ENCODE measurements around the gene PTGDR. TPM values are rescaled to one million over a fixed set of nuclear protein-coding genes. Genes with fewer than 3 reads are reported as not detected.

The PTGDR gene
- total RNA-seq, 1 experiment from 2014 or later: not detected

- Histone ChIP-seq H3K4me2 (ENCODE audit: low read length) (no peak overlapping the region), H3K9me2 (ENCODE audit: insufficient read depth) (no peaks in the 10 kb centered on the region), H3K79me2 (ENCODE audit: insufficient read depth, low read length) (no peaks in the 10 kb centered on the region), H3K4me3 (replicated peaks in 1 of 2; ENCODE audit: low read depth in 1 of 2, low read length in 2 of 2) (no peak overlapping the region), H3K27ac (ENCODE audit: low read depth, low read length) (no peak overlapping the region), H3K9ac (ENCODE audit: low read length) (no peak overlapping the region), H3K9me3 (ENCODE audit: control insufficient read depth in 1 of 2, insufficient read depth in 1 of 2, low read depth in 1 of 2, low read length in 2 of 2) (no peaks in the 10 kb centered on the region), H3K4me1 (ENCODE audit: control insufficient read depth in 1 of 2, insufficient read depth in 2 of 2, low read length in 2 of 2) (no peaks in the 10 kb centered on the region), H4K20me1 (ENCODE audit: insufficient read depth) (no peaks in the 10 kb centered on the region), H3K27me3 (ENCODE audit: insufficient read depth, low read length) (no peaks in the 10 kb centered on the region; the same call in 1 of the 2 replicates), H3K36me3 (ENCODE audit: control insufficient read depth in 1 of 2, insufficient read depth in 2 of 2, low read length in 2 of 2) (no peaks in the 10 kb centered on the region), H2AFZ (ENCODE audit: low read depth, low read length, poor library complexity, severe bottlenecking) (no peak overlapping the region)
- TF ChIP-seq EZH2phosphoT487 (IDR thresholded peaks at IDR 0.05; ENCODE audit: borderline replicate concordance) (no peak), FOSL1 (IDR thresholded peaks at IDR 0.05; ENCODE audit: low read depth) (no peak), JUND (IDR thresholded peaks at IDR 0.05) (no peak), POLR2AphosphoS5 (IDR thresholded peaks at IDR 0.05; ENCODE audit: low read depth, low read length) (no peak), YY1 (IDR thresholded peaks at IDR 0.05; ENCODE audit: extremely low read depth, insufficient replicate concordance, low read depth, low read length) (no peak)
- RAD21 ChIA-PET (ENCODE audit: low non-redundant PET in 1 of 2, low total read pairs in 2 of 2, uncharacterized antibody in 2 of 2, unreplicated experiment in 2 of 2): no interaction called here
- CTCF ChIA-PET: no interaction called here
- BruUV-seq (replicated peaks): no TSS peak
- DNase-seq (ENCODE audit: low read depth, low spot score) (no peak), ATAC-seq (no peak)
- intact Hi-C loops (cut with micrococcal nuclease): no loop called here
- POLR2A ChIA-PET: no interaction called here
These were observed 26.3 kb upstream of the PTGDR start for GRCh38 chr14:52241087-52241793.

DNA sequence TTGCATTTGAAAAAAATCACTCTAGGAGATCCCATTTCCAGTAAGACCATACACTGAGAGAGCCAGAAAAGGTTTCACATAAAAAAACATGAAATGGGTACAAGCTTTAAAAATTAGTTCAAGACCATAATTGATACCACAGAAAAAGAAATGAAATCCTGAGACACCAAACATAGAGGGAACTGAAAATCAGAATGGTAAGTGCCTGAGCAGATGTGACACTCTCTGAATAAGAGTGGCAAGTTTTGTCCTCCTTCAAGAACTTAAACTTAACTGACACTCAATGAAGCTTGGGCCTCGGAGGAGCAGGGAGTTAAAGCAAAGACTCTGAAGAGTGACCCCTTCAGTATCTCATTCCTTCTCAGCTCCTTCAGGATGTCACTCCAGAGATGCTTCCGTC lies 23.2 kb upstream of the PTGDR start:
- intact Hi-C loops (cut with micrococcal nuclease): no loop called here
- DNase-seq (ENCODE audit: low read depth, low spot score) (no peak), ATAC-seq (no peak)
- no peaks in the 10 kb centered on the region for H3K36me3 ChIP-seq (ENCODE audit: control insufficient read depth in 1 of 2, insufficient read depth in 2 of 2, low read length in 2 of 2)
- H2AFZ ChIP-seq (ENCODE audit: low read depth, low read length, poor library complexity, severe bottlenecking): no peak overlapping the region
- no peak overlapping the region for H3K4me3 ChIP-seq (replicated peaks in 1 of 2; ENCODE audit: low read depth in 1 of 2, low read length in 2 of 2)
- no peak overlapping the region for H3K4me2 ChIP-seq (ENCODE audit: low read length)
- ChIA-PET CTCF (no interaction called here), RAD21 (ENCODE audit: low non-redundant PET in 1 of 2, low total read pairs in 2 of 2, uncharacterized antibody in 2 of 2, unreplicated experiment in 2 of 2) (no interaction called here), POLR2A (no interaction called here)
- no peaks in the 10 kb centered on the region for H3K4me1 ChIP-seq (ENCODE audit: control insufficient read depth in 1 of 2, insufficient read depth in 2 of 2, low read length in 2 of 2)
- H3K9me2 ChIP-seq (ENCODE audit: insufficient read depth): no peaks in the 10 kb centered on the region
- no peaks in the 10 kb centered on the region for H4K20me1 ChIP-seq (ENCODE audit: insufficient read depth)
- no peaks in the 10 kb centered on the region for H3K79me2 ChIP-seq (ENCODE audit: insufficient read depth, low read length)
- BruUV-seq (replicated peaks): no TSS peak
- H3K27me3 ChIP-seq (ENCODE audit: insufficient read depth, low read length): no peaks in the 10 kb centered on the region; the same call in 1 of the 2 replicates
- no peaks in the 10 kb centered on the region for H3K9me3 ChIP-seq (ENCODE audit: control insufficient read depth in 1 of 2, insufficient read depth in 1 of 2, low read depth in 1 of 2, low read length in 2 of 2)
- no peak overlapping the region for H3K9ac ChIP-seq (ENCODE audit: low read length)
- no peak overlapping the region for H3K27ac ChIP-seq (ENCODE audit: low read depth, low read length)
- TF ChIP-seq, protein P1, sequence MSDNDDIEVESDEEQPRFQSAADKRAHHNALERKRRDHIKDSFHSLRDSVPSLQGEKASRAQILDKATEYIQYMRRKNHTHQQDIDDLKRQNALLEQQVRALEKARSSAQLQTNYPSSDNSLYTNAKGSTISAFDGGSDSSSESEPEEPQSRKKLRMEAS (IDR thresholded peaks at IDR 0.05): no peak
- no peak for TF ChIP-seq JUND (IDR thresholded peaks at IDR 0.05)
- no peak for TF ChIP-seq YY1 (IDR thresholded peaks at IDR 0.05; ENCODE audit: extremely low read depth, insufficient replicate concordance, low read depth, low read length)
- no peak for TF ChIP-seq CBX3 (IDR thresholded peaks at IDR 0.05; ENCODE audit: low read depth)
- TF ChIP-seq ELF1 (IDR thresholded peaks at IDR 0.05; ENCODE audit: borderline replicate concordance, low read depth): no peak
- no peak for TF ChIP-seq EGR1 (IDR thresholded peaks at IDR 0.05; ENCODE audit: low read depth)
- TF ChIP-seq POLR2AphosphoS5 (IDR thresholded peaks at IDR 0.05; ENCODE audit: low read depth, low read length): no peak
- no peak for TF ChIP-seq ZNF274 (IDR thresholded peaks at IDR 0.05; ENCODE audit: low read depth, low read length)
- no peak for TF ChIP-seq EZH2 (IDR thresholded peaks at IDR 0.05)
- TF ChIP-seq, protein P2, sequence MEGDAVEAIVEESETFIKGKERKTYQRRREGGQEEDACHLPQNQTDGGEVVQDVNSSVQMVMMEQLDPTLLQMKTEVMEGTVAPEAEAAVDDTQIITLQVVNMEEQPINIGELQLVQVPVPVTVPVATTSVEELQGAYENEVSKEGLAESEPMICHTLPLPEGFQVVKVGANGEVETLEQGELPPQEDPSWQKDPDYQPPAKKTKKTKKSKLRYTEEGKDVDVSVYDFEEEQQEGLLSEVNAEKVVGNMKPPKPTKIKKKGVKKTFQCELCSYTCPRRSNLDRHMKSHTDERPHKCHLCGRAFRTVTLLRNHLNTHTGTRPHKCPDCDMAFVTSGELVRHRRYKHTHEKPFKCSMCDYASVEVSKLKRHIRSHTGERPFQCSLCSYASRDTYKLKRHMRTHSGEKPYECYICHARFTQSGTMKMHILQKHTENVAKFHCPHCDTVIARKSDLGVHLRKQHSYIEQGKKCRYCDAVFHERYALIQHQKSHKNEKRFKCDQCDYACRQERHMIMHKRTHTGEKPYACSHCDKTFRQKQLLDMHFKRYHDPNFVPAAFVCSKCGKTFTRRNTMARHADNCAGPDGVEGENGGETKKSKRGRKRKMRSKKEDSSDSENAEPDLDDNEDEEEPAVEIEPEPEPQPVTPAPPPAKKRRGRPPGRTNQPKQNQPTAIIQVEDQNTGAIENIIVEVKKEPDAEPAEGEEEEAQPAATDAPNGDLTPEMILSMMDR (IDR thresholded peaks at IDR 0.05 in 2 of 3, conservative IDR thresholded peaks at IDR 0.05 in 1 of 3; ENCODE audit: borderline replicate concordance in 1 of 3, insufficient read depth in 1 of 3, low read depth in 2 of 3, low read length in 2 of 3): no peak
- no peak for TF ChIP-seq POLR2A (IDR thresholded peaks at IDR 0.05; ENCODE audit: borderline replicate concordance, extremely low read depth, insufficient read depth, insufficient read length)
- no peak for TF ChIP-seq TCF7L2 (IDR thresholded peaks at IDR 0.05; ENCODE audit: borderline replicate concordance, extremely low read depth, insufficient read depth, insufficient read length)
- TF ChIP-seq RAD21 (IDR thresholded peaks at IDR 0.05; ENCODE audit: low read depth): no peak

Data from HCT116 (cell line).